Type B pancreatic cell (in vitro differentiated cells): ENCODE results near the gene EMX1. TPM values are rescaled to one million over a fixed set of nuclear protein-coding genes. Genes with fewer than 3 reads are reported as not detected.

Source experiments
- DNase-seq: peaks from one replicate; pipeline ENCODE4 v3.0.0; 2021; ENCODE audit warnings: mixed read lengths; ENCODE audit not compliant: unreplicated experiment; ENCODE audit errors: extremely low spot score
- H3K27ac Mint-ChIP-seq: 2 replicates; pipeline ENCODE4 v1.8.0; 2021; ENCODE audit warnings: mild to moderate bottlenecking, mixed read lengths
- H3K27me3 Mint-ChIP-seq: 2 replicates; pipeline ENCODE4 v1.8.0; 2021; ENCODE audit warnings: mixed read lengths
- H3K36me3 Mint-ChIP-seq: 2 replicates; pipeline ENCODE4 v1.8.0; 2021; ENCODE audit warnings: mixed read lengths
- H3K4me1 Mint-ChIP-seq: one replicate; pipeline ENCODE4 v1.8.0; 2021; ENCODE audit warnings: mixed read lengths; ENCODE audit not compliant: unreplicated experiment
- H3K4me3 Mint-ChIP-seq: 2 replicates; pipeline ENCODE4 v1.8.0; 2021; ENCODE audit warnings: mild to moderate bottlenecking, mixed read lengths
- H3K9me3 Mint-ChIP-seq: 2 replicates; pipeline ENCODE4 v1.8.0; 2021; ENCODE audit warnings: mixed read lengths
- total RNA-seq: library from RNA; stranded (reverse); gene quantifications from 2 replicates; pipeline ENCODE4 v1.2.1, GENCODE V29; 2021; ENCODE audit warnings: low replicate concordance
- TF ChIP-seq, protein P1 (sequence below): fragments of 200-600 bp; sonication (generic); conservative IDR thresholded peaks from 2 replicates; pipeline ENCODE4 v1.5.0; 2021; ENCODE audit warnings: antibody characterized with exemption, mild to moderate bottlenecking

Gene EMX1
- total RNA-seq, 1 donor from 2014 or later, result 0.97 TPM

DNA sequence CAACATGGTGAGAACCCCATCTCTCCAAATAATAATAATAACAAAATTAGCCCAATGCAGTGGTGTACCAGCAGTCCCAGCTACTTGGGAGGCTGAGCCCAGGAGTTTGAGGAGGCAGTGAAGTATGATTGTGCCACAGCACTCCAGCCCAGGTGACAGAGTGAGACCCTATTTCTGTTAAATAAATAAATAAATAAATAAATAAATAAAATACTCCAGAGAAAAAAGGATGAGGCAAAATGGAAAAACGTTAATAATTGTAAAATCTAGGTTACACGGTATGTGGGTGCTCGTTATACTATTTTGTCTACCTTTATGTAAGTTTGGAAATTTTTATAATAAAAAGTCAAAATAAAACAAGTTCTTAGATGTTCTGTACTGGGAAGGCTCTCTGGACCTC is 8.6 kb upstream of the EMX1 start:
- TF ChIP-seq, protein P1, sequence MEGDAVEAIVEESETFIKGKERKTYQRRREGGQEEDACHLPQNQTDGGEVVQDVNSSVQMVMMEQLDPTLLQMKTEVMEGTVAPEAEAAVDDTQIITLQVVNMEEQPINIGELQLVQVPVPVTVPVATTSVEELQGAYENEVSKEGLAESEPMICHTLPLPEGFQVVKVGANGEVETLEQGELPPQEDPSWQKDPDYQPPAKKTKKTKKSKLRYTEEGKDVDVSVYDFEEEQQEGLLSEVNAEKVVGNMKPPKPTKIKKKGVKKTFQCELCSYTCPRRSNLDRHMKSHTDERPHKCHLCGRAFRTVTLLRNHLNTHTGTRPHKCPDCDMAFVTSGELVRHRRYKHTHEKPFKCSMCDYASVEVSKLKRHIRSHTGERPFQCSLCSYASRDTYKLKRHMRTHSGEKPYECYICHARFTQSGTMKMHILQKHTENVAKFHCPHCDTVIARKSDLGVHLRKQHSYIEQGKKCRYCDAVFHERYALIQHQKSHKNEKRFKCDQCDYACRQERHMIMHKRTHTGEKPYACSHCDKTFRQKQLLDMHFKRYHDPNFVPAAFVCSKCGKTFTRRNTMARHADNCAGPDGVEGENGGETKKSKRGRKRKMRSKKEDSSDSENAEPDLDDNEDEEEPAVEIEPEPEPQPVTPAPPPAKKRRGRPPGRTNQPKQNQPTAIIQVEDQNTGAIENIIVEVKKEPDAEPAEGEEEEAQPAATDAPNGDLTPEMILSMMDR, result no peak
- no peaks in the 10 kb centered on the region for H3K9me3 Mint-ChIP-seq
- peaks cover 4% of the 10 kb centered on the region for H3K36me3 Mint-ChIP-seq
- H3K27ac Mint-ChIP-seq, result no peak overlapping the region
- peaks cover 96% of the 10 kb centered on the region for H3K27me3 Mint-ChIP-seq
- DNase-seq, result no peak
- no peaks in the 10 kb centered on the region for H3K4me1 Mint-ChIP-seq
- H3K4me3 Mint-ChIP-seq, result no peak overlapping the region

DNA sequence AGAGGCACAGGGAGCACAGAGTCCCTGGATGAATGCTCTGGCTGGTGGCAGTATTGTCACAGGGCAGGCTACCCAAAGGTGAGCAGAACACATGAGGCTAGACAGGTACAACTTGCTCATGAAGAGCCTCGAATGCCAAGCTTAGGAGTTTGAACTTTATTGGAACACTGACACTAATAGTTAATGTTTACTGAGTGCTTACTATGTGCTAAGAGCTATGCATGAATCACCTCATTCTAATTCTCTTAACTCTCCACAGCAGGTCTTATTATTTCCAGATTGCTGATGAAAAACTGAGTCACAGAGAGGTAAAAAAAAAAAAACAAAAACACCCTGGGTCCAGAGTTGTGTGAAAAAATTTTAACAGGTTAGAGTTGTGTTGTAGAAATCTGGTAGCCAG is 6.1 kb upstream of the EMX1 start:
- peak; percentile 20 for DNase-seq
- Mint-ChIP-seq H3K27me3 (peaks cover 92% of the 10 kb centered on the region), H3K27ac (no peak overlapping the region), H3K36me3 (peaks cover 2% of the 10 kb centered on the region), H3K4me1 (peaks cover 5% of the 10 kb centered on the region), H3K9me3 (no peaks in the 10 kb centered on the region), H3K4me3 (no peak overlapping the region)
- TF ChIP-seq, protein P1, result no peak

DNA sequence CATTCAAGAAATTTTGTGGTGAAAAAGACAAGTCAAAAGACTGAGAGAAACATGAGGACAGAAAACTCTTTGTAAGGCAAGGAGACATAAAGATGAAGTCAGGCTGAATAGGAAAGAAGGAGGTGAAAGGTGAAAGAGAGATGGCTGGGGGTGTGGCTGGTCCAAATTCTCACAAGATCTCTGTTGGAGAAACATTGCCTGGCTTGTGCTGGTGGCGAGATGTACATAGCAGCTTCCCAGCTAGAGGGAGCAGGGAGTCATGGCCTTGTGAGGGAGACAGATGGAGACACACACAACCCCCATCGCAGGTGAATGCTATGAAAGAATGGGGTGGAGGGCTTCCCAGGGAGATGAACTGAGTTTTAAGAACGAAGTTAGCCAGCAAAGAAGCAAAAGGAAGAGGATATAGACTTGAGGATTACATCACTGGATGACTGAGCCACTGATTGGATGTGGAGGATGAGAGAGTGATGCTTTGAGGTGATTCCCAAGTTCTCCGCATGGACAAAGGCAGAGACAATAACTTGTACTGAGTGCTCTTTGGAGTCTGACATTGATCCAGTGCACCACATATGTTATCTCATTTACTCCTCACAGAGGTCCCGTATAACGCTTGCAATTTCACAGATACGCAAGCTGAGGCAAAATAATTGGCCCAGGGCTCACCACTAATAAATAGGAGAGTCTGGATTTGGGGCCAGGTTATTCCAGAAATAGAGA is 3.7 kb upstream of the EMX1 start:
- no peak overlapping the region for H3K27ac Mint-ChIP-seq
- peaks cover 85% of the 10 kb centered on the region for H3K27me3 Mint-ChIP-seq
- TF ChIP-seq, protein P1, result peak; percentile 11
- H3K4me1 Mint-ChIP-seq, result peaks cover 5% of the 10 kb centered on the region
- no peaks in the 10 kb centered on the region for H3K36me3 Mint-ChIP-seq
- H3K9me3 Mint-ChIP-seq, result no peaks in the 10 kb centered on the region
- peak; percentile 39 for DNase-seq
- peak overlapping the region; percentile 53 for H3K4me3 Mint-ChIP-seq

DNA sequence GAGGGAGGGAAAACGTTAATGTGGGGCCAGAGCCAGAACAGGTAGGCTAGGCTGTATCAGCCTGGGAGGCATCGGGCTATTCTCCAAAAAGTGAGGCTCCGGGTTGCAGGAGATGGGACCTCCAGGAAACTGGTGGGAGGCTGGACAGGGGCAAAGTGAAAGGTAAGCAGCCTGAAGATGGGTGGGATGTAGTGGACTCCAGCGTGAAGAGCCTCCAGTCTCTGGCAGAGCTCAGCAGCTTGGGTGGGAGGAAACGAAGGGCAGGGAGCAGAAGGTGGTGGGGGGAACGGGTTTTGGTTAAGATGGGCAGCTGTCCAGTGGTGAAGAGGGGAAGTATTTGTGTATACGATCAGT is 3.1 kb upstream of the EMX1 start:
- Mint-ChIP-seq H3K4me1 (peaks cover 5% of the 10 kb centered on the region), H3K9me3 (no peaks in the 10 kb centered on the region), H3K36me3 (no peaks in the 10 kb centered on the region), H3K27me3 (peaks cover 86% of the 10 kb centered on the region), H3K27ac (no peak overlapping the region), H3K4me3 (peak overlapping the region; percentile 14)
- TF ChIP-seq, protein P1, result no peak
- DNase-seq, result peak; percentile 43

DNA sequence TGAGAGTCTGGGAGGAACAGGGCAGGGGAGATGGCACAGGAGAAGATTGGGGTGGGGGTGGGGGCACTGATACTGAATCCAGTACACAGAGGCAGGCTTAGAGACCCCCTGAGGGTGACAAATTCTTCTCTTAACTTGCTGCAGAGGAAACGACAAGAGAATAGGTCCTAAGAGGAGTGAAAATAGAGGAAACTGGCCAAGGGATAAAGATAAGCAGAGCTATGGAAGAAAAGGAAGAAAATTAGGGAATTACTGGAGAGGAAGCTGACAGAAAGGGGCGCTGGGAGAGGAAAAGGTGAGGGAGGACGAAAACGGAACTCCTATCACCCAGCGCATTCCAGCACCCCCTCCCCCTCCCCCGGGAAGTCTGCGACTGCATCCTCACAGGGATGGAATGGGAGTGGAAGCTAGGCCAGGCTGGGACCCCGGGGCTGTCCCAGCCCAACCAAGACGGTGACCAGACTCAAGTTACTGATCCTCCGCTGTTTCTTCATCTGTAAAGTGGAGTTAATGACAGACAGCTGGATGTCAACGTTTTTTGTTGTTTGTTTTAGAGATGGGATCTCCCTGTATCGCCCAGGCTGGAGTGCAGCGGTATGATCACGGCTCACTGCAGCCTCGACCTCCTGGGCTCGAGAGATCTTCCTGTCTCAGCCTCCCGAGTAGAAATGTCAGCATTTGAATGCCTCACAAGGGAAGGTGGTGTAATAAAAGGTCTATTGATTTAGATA is 2.6 kb upstream of the EMX1 start:
- Mint-ChIP-seq H3K9me3 (no peaks in the 10 kb centered on the region), H3K4me1 (peaks cover 5% of the 10 kb centered on the region), H3K36me3 (no peaks in the 10 kb centered on the region), H3K4me3 (peak overlapping the region; percentile 76), H3K27me3 (peaks cover 86% of the 10 kb centered on the region), H3K27ac (peak overlapping the region; percentile 11)
- DNase-seq, result peak; percentile 60
- TF ChIP-seq, protein P1, result no peak
